Measurements from ENCODE around the gene ATG2B. TPM values are rescaled to one million over a fixed set of nuclear protein-coding genes. Genes with fewer than 3 reads are reported as not detected.

The ATG2B gene
- total and polyA plus RNA-seq, 2 donors (not counting 3 experiments of a cell fraction or from before 2014, with no cell fraction given) = 5.9 to 17.8 TPM

GRCh38 chr14:96309133-96309895, 53.8 kb downstream of the ATG2B start:
- Histone ChIP-seq H3K4me2 (ENCODE audit: insufficient read depth, low read length) (no peak overlapping the region), H3K9me3 (replicated peaks; ENCODE audit: control insufficient read depth, insufficient read depth, low read length) (no peaks in the 10 kb centered on the region), H3K79me2 (ENCODE audit: control insufficient read depth, insufficient read depth, low read length) (no peaks in the 10 kb centered on the region), H4K20me1 (replicated peaks; ENCODE audit: control insufficient read depth, extremely low read depth, insufficient read depth, low read length) (no peaks in the 10 kb centered on the region), H3K27ac (ENCODE audit: insufficient read depth, low read depth, low read length) (no peak overlapping the region), H3K27me3 (ENCODE audit: control insufficient read depth in 2 of 2, insufficient read depth in 2 of 2, low read length in 2 of 2) (no peaks in the 10 kb centered on the region), H3K4me1 (ENCODE audit: control insufficient read depth, extremely low read depth, insufficient read depth, low read length) (no peaks in the 10 kb centered on the region), H3K36me3 (ENCODE audit: control insufficient read depth in 2 of 2, extremely low read depth in 1 of 2, insufficient read depth in 2 of 2, low read length in 2 of 2) (peaks cover 3 to 8% of the 10 kb centered on the region in 2 experiments), H3K9me1 (replicated peaks; ENCODE audit: control insufficient read depth, extremely low read depth, insufficient read depth, low read length) (no peaks in the 10 kb centered on the region), H3K9ac (replicated peaks; ENCODE audit: extremely low read depth, insufficient read depth, low read length) (no peak overlapping the region), H3K4me3 (replicated peaks in 1 of 3; ENCODE audit: insufficient read depth in 1 of 3, low read depth in 1 of 3, low read length in 3 of 3) (no peak overlapping the region), H2AFZ (ENCODE audit: low read depth, low read length) (no peak overlapping the region)
- TF ChIP-seq GATA2 (IDR thresholded peaks at IDR 0.05; ENCODE audit: insufficient read depth, insufficient read length, low read depth, low read length) (no peak), FOS (IDR thresholded peaks at IDR 0.05; ENCODE audit: borderline replicate concordance, insufficient read depth, low read length) (no peak), JUN (IDR thresholded peaks at IDR 0.05; ENCODE audit: borderline replicate concordance, insufficient read depth, insufficient read length, low read depth) (no peak), CTCF (IDR thresholded peaks at IDR 0.05; ENCODE audit: extremely low read depth in 1 of 2, insufficient read depth in 1 of 2, low read depth in 1 of 2, low read length in 2 of 2) (no peak), POLR2A (IDR thresholded peaks at IDR 0.05; ENCODE audit: low read depth, low read length) (no peak), MYC (IDR thresholded peaks at IDR 0.05; ENCODE audit: low read depth, low read length) (no peak), EZH2 (IDR thresholded peaks at IDR 0.05; ENCODE audit: borderline replicate concordance, low read depth, low read length, severe bottlenecking) (no peak), MAX (IDR thresholded peaks at IDR 0.05; ENCODE audit: insufficient read depth, insufficient read length) (no peak), POLR2AphosphoS5 (IDR thresholded peaks at IDR 0.05; ENCODE audit: insufficient read depth, low read depth, low read length) (no peak)
- no TSS peak for BruUV-seq (replicated peaks)
- POLR2A ChIA-PET = no interaction called here
- dilution Hi-C loops (cut with MboI; ENCODE audit: extremely low pct_ligation_motif_present, low sequenced_read_pairs) (no loop called here), intact Hi-C loops (cut with micrococcal nuclease) (no loop called here)
- no peak for FAIRE-seq
- CTCF ChIA-PET = interaction anchor here (1.0 to 1.5 kb wide), 3 partner anchors 9 to 114 kb away, joined by 4 to 8 read pairs (median 4); no protein-coding TSS in a partner anchor
- DNase-seq (ENCODE audit: low read depth, low spot score) = no peak

All from endothelial cell of umbilical vein (primary cell).